ENCODE data around the gene TRPC1. TPM values are rescaled to one million over a fixed set of nuclear protein-coding genes. Genes with fewer than 3 reads are reported as not detected.

Gene TRPC1
- total RNA-seq, 4 donors from 2014 or later: 0.91 to 11.8 (median 1.0) TPM

DNA sequence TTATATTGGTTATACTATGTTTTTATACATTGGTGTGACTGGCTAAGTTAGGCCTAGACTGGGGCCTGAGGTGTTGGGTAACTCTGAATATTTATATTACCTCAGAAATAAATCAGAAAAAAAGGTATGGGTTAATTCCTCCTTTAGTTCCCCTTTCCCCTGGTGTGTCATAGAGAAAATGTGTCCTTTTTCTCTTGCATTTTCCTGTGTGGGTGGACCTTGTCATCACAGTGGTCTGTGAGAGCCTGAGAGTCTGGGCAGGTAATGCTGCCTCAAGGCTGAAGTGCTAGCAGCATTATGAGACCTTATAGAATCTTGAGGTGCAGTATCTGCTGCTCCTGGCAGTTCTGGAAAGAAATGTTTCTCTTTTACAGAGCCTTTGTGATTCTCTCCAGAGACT lies 95.3 kb downstream of the TRPC1 start:
- TF ChIP-seq, protein P1, sequence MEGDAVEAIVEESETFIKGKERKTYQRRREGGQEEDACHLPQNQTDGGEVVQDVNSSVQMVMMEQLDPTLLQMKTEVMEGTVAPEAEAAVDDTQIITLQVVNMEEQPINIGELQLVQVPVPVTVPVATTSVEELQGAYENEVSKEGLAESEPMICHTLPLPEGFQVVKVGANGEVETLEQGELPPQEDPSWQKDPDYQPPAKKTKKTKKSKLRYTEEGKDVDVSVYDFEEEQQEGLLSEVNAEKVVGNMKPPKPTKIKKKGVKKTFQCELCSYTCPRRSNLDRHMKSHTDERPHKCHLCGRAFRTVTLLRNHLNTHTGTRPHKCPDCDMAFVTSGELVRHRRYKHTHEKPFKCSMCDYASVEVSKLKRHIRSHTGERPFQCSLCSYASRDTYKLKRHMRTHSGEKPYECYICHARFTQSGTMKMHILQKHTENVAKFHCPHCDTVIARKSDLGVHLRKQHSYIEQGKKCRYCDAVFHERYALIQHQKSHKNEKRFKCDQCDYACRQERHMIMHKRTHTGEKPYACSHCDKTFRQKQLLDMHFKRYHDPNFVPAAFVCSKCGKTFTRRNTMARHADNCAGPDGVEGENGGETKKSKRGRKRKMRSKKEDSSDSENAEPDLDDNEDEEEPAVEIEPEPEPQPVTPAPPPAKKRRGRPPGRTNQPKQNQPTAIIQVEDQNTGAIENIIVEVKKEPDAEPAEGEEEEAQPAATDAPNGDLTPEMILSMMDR (IDR thresholded peaks at IDR 0.05): no peak
- no peak for TF ChIP-seq POLR2A (IDR thresholded peaks at IDR 0.05)
- intact Hi-C loops (cut with DNase I): no loop called here

DNA sequence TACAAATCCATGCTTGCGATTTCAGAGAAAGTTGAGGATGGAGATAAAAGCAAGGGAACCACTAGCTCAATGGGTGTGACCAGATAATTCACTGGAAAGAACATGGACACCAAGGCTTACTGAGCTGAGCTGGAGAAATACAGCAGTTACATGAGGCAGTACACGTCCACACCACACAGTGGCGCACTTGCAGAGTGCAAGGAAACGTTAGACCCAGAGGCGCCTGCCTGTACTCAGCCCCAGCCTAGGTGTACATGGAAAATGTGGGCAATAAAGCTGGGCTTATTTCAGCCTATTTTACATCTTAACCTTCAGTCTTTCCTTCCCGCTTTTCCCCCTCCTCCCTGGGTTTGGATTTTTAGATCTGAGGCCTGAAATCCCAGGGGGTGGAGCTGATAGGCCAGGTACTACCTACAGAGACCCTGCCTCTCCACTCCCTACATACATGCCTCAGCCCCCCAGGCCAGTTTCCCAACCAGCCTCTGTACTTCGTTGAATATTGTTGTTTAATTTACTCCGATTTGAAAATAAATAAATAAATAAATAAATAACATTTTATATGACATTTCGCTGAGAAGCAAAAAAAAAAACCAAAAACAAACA lies 105.0 kb downstream of the TRPC1 start:
- TF ChIP-seq POLR2A (IDR thresholded peaks at IDR 0.05): no peak
- TF ChIP-seq, protein P1 (IDR thresholded peaks at IDR 0.05): peak in 5 of 6 experiments; percentile 72 to 89 (median 75)
- Histone ChIP-seq H3K9me3 (no peaks in the 10 kb centered on the region), H3K36me3 (no peaks in the 10 kb centered on the region), H3K4me3 (no peak overlapping the region), H3K27ac (no peak overlapping the region), H3K27me3 (peaks cover 0 to 4% (median 0%) of the 10 kb centered on the region in 4 donors), H3K4me1 (no peaks in the 10 kb centered on the region)
- 28 to 31% methylated on average over 9 of the region's 9 CpGs for WGBS, 2 donors
- DNase-seq: no peak
- intact Hi-C loops (cut with DNase I): loop anchor here (5.0 kb wide), 1 partner anchor 163 kb away; no protein-coding TSS in a partner anchor

More for the DNA sequence above, 95.3 kb downstream of the TRPC1 start:
- no peak overlapping the region for H3K27ac ChIP-seq
- H3K4me3 ChIP-seq: no peak overlapping the region
- H3K36me3 ChIP-seq: no peaks in the 10 kb centered on the region
- no peak for DNase-seq
- no peaks in the 10 kb centered on the region for H3K4me1 ChIP-seq
- H3K27me3 ChIP-seq: peaks cover 0 to 10% (median 0%) of the 10 kb centered on the region in 4 donors
- H3K9me3 ChIP-seq: no peaks in the 10 kb centered on the region

DNA sequence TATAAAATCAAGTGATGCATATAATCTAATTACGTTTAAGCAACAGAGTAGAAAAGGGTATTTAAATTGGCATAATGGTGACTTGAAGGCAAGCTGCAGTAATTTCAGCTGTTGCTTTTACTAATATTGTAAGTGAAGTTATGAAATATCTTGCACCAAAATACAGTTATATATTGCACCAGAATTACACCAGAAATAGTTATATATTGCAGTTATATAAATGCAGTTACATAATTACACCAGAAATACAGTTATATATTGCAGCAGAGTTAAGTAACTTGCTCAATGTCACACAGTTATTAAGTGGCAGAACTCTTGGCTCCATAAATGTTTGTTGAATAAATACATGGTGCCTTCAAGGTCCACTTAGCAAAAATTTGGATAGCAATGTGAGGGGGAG lies 113.7 kb downstream of the TRPC1 start:
- H3K4me3 ChIP-seq: no peak overlapping the region
- 83 to 87% methylated on average over 1 of the region's 1 CpG for WGBS, 2 donors
- intact Hi-C loops (cut with DNase I): no loop called here
- H3K36me3 ChIP-seq: no peaks in the 10 kb centered on the region
- TF ChIP-seq, protein P1 (IDR thresholded peaks at IDR 0.05): no peak
- TF ChIP-seq POLR2A (IDR thresholded peaks at IDR 0.05): no peak
- H3K27ac ChIP-seq: no peak overlapping the region
- H3K9me3 ChIP-seq: no peaks in the 10 kb centered on the region
- DNase-seq: no peak
- H3K4me1 ChIP-seq: no peaks in the 10 kb centered on the region
- no peaks in the 10 kb centered on the region for H3K27me3 ChIP-seq

DNA sequence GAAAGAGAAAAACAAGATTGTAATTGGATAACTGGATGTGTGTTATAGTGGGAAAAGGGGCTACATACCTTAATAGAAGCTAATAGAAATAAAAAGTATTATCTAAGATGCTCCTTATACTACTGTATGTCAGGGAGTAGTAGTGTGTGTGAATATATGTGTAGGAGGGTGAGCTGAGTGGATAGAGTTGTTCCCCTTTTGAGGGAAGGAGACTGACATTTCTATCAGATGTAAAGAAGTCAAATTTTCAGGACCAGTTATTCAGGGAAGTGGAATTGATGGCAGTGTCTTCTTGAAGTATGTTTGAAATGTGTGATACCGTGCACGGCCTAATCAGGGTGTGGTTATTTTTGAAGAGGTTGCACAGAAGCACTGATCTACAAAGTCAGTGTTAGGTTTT lies 116.0 kb downstream of the TRPC1 start:
- no peaks in the 10 kb centered on the region for H3K27me3 ChIP-seq
- no peaks in the 10 kb centered on the region for H3K4me1 ChIP-seq
- H3K9me3 ChIP-seq: no peaks in the 10 kb centered on the region
- WGBS, 2 donors: 83 to 84% methylated on average over 2 of the region's 2 CpGs
- H3K27ac ChIP-seq: no peak overlapping the region
- no peak for DNase-seq
- intact Hi-C loops (cut with DNase I): no loop called here
- no peak overlapping the region for H3K4me3 ChIP-seq
- no peak for TF ChIP-seq POLR2A (IDR thresholded peaks at IDR 0.05)
- TF ChIP-seq, protein P1 (IDR thresholded peaks at IDR 0.05): no peak
- no peaks in the 10 kb centered on the region for H3K36me3 ChIP-seq

DNA sequence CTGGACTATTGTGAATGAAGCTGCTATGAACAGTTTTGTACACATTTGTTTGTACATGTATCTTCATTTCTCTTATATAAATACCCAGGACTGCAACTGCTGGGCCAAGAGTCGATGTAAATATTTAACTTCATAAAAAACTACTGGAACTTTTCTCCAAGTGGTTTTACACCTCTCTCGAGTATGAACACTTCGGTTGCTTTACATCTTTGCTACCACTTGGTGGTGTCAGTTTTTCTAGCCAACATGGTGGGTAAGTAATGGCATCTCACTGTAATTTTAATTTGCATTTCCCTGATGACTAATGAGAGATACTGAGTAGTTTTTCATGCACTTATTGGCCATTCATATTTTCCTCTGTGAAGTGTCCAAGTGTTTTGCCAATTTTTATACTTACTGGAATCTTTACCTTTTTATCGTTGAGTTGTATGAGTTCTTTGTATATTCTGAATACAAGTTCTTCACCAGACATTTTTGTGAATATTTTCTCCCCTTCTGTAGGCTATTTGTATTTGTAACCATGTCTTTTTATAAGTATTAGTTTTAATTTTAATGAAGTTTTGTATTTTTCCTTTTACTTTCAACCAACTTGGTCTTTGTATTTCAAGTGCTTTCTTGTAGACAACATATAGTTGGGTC lies 120.6 kb downstream of the TRPC1 start:
- DNase-seq: no peak
- Histone ChIP-seq H3K4me3 (no peak overlapping the region), H3K27me3 (no peaks in the 10 kb centered on the region), H3K27ac (no peak overlapping the region), H3K4me1 (no peaks in the 10 kb centered on the region), H3K9me3 (no peaks in the 10 kb centered on the region), H3K36me3 (no peaks in the 10 kb centered on the region)
- WGBS, 2 donors: 36 to 56% methylated on average over 4 of the region's 4 CpGs
- intact Hi-C loops (cut with DNase I): no loop called here
- no peak for TF ChIP-seq POLR2A (IDR thresholded peaks at IDR 0.05)
- TF ChIP-seq, protein P1 (IDR thresholded peaks at IDR 0.05): peak in 4 of 6 experiments; percentile 17 to 64 (median 27)

Data from esophagus squamous epithelium (tissue), 5 donors.